NCI-H1105 (cell line): ENCODE measurements around the gene LMO2.
"Not testable (repeated sequence)": the region's sequence is repeated elsewhere in the genome, so short reads cannot be mapped to it uniquely, and the experiment has no call there.

ENCODE experiments used
- DNase-seq: peaks from one replicate; lab custom pipeline; 2025; lab: John Stamatoyannopoulos, UW

LMO2 gene

DNA sequence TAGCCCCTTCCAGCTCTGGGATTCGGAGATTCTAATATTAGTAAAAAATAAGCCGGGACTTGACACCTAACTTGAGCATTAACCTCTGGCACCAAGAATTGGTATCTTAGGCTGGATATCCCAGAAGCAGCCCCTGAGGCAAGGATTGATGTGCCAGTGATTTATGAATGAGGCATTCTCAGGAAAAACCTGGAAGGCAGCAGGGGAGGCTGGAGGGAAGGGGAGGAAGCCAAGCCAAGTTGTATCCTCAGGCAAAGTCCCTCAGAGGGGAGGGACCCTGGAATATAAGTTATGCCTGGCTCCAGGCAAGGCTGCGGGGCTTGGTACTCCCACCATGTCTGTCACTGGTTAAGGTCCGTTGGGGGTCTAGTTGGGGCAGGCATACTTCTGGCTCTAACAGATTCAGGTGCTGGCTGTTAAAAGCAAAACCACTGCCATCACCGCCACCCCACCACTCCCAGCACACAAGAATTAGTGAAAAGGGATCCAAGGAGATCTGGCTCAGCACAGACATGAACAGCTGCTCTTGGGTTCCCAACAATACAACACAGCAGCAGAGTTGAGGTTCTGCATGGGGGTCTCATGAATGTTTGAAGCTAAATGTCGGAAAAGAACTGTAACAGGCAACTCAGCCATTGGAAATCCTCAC is 29.8 kb downstream of the LMO2 start:
- no peak for DNase-seq

- no peak for DNase-seq
These were observed 30.5 kb downstream of the LMO2 start for GRCh38 chr11:33861386-33861785.

- no peak for DNase-seq
These were observed 30.9 kb downstream of the LMO2 start for GRCh38 chr11:33860926-33861325.

DNA sequence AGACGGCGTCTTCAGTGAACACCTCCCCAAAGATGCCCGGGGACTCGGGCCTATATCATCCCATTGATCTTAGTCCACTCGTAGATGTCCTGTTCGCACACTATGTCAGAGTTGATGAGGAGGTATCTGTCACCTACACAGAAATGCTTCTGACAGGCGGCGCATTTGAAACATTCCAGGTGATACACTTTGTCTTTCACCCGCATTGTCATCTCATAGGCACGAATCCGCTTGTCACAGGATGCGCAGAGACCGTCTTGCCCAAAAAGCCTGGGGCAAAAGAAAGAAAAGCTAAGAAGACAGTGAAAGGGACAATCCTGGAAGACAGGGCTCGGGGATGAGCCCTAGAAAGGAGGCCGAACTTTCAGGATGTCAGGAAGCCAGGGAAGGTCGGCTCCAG is 32.6 kb downstream of the LMO2 start:
- no peak for DNase-seq

DNA sequence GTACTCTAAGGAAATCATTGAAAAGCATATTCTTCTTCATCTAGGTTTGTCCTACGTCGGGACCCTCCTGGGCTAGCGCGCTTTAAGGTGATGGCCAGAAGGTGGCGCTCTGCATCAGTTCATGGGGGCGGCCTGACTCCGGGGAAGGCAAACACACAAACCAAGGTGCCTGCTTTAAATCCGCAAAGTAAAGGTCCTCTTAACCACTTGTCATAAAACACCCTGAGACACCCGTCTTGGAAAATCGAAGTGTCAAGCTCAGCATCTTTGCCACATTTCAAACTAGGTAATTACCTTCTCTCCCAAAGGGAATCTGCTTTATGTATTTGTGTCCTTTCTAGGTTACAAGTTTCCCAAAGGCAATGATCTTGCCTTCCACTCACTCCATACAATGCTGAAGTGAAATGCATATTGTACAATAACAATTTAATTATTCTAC is 33.9 kb downstream of the LMO2 start:
- DNase-seq, result peak; percentile 77

GRCh38 chr11:33855500-33855899 is 36.4 kb downstream of the LMO2 start:
- no peak for DNase-seq

GRCh38 chr11:33848717-33849390 is 43.0 kb downstream of the LMO2 start:
- no peak for DNase-seq

DNA sequence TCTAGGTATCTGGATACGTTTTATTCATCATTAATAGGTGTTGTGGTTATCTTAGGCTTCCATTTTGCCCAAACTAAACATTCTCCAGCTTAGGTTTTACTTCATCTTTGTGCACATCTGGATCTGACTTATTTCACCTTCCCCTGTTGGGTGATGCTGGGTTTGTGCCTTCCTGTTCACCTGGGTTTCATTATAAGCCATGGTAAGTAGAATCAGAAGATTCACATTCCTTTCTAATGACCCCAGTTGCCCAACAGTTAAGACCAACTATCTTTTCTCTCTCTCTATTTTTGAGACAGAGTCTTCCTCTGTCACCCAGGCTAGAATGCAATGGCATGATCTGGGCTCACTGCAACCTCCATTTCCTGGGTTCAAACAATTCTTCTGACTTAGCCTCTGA is 44.6 kb downstream of the LMO2 start:
- no peak for DNase-seq

DNA sequence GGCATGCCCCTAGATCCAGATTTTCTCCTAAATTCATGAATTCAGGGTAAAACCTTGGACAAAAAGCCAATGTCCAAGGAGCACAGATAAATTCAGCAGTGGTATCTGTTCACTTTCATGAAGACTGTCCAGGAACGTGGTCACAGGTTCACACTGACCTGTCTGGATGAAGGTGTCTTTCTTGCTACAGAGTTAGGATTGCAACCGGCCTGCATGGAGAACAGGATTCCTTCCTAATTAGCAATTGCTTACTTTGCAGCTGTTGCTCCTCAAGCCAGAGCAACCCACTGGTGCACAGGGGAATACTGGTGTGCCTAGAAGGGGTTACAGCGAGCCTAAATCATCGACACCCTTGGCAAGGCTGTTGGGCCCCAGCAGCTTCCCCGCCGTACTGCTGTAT is 47.6 kb downstream of the LMO2 start:
- no peak for DNase-seq

- no peak for DNase-seq
These were observed 48.9 kb downstream of the LMO2 start for GRCh38 chr11:33843018-33843417.

DNA sequence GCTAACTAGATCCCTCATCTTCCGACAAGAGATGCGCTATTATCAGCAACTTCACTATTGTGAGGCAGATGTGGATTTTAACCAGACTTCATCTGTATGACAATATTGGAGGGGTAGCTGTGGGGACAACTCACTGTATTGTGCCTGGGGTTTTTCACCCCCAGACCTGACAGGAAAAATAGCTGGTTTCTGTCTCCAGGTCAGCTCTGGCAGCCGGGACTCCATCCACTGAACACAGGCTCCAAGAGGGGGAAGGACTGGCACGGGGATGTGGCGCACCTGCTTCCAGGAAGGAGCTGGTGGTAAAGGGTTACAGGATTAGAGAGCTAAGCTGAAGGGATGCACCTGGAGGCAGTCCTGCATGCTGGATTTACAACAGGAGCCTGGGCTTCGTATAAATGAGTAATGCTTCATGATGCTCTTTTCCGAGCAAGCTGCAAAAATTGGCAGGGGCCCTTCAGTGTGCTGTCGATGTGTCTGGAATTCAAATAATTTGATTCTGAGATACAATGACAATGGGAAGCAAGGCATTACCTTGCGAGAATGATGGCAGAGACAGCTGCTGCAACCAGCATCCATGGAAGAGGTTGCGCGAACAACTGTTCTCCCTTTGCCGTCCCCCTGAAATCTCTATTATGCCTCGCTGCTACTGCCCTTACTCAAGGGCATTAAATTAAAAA is 49.5 kb downstream of the LMO2 start:
- peak; percentile 39 for DNase-seq

GRCh38 chr11:33838234-33838633 is 53.6 kb downstream of the LMO2 start:
- DNase-seq, result not testable (repeated sequence)

DNA sequence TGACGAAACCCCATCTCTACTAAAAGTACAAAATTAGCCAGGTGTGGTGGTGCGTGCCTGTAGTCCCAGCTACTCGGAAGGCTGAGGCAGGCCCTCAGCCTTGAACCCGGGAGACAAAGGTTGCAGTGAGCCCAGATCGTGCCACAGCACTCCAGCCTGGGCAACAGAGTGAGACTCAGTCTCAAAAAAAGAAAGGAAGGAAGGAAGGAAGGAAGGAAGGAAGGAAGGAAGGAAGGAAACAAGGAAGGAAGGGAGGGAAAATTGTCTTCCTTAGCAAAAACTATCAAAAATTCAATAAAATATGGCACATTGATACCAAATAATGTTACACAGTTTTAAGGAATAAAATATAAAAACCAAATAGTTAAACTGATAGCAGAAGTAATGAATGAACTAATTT is 54.5 kb downstream of the LMO2 start:
- DNase-seq, result not testable (repeated sequence)

GRCh38 chr11:33835143-33835878 is 56.6 kb downstream of the LMO2 start:
- DNase-seq, result no peak

- no peak for DNase-seq
These were observed 59.2 kb downstream of the LMO2 start for GRCh38 chr11:33832676-33833075.

DNA sequence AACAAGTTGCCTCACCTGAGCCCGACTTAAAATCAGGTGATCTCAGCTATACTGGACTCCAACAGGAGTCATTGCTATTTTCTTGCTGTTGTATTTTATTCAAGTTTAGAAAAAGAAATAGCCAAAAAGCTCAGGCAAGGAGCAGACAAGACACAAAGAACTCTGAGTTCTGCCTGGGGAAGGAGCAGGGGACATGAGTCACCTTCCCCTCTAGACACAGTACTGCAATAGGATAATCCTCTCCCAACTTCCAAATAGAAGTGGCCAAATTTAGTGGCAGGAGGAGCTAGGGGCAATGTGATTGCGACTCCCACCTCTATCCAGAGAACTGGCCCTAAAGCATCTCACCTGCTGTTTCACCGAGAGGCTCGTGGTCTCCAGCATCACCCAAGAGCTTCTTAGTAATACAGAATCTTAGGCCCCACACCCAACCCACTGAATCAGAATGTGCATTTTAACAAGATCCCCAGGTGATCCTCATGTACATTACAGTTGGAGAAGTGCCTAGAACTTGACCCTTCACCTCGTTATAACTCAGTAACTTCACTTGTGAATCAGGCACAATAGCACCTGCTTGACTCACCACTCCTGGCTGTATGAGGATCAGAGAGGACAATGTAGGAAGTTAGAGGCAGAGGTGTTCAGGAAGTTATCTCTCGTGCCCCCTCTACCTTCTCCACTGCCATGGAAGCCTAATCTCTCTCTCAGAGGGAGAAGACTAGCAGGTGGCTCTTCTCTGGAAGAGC is 60.8 kb downstream of the LMO2 start:
- DNase-seq, result no peak

GRCh38 chr11:33829430-33830141 is 62.3 kb downstream of the LMO2 start:
- peak; percentile 5 for DNase-seq

DNA sequence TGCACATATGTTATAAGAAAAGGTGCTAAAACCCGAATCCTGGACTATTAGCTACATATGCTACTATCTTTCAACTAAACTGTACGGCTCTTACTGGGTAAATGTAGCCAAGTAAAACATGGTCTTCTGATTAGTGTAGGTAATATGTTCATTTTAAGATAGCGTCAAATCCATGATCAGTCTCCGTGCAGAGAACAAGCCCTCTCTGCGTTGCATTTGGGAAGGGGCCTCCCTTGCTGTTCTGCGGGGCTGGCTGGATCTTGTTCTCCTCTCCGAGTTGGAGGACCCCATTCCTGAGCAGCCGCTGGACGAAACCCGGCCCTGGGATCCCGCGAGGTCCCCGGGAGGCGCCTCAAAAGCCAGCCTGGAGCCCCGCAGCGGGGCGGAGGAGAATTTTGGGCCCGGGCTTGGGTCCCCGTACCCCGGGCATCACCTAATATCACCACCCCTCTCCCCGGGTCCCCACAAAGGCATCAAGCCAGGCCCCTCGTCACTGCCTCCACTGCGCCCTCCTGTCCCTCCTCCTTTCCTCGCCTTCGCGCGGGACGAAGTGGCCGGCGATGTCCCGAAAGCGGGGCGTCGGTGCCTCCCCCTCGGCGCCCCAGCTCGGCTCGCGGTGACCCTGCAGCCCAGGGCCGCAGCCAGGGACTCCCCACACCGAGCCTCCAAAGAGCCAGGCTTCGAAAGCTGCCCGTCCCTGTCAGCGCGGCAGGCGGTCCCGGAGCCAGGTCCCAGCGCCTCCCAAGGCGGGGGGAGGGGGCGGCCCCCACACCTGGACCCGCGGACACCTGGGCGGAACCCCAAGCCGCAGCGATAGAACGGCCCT is 63.1 kb downstream of the LMO2 start:
- no peak for DNase-seq

DNA sequence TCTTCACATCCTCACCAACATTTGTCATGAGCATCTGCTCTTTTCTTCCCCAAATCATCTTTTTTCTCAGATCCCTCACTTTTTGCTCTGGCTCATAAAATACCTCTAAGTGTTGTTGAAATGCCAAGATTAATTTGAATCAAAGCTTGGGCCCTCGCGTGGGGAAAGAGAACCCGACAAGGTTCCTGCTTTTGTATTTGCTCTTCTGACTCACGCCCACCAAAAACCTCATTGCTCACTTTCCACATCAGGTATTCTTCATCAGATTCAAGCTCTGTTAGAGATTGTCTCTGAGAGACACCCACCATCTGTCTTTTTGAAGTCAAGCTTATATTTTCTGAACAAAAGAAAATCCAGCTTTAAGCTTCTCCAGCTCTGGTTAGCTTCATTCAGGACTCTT is 64.7 kb downstream of the LMO2 start:
- no peak for DNase-seq

DNA sequence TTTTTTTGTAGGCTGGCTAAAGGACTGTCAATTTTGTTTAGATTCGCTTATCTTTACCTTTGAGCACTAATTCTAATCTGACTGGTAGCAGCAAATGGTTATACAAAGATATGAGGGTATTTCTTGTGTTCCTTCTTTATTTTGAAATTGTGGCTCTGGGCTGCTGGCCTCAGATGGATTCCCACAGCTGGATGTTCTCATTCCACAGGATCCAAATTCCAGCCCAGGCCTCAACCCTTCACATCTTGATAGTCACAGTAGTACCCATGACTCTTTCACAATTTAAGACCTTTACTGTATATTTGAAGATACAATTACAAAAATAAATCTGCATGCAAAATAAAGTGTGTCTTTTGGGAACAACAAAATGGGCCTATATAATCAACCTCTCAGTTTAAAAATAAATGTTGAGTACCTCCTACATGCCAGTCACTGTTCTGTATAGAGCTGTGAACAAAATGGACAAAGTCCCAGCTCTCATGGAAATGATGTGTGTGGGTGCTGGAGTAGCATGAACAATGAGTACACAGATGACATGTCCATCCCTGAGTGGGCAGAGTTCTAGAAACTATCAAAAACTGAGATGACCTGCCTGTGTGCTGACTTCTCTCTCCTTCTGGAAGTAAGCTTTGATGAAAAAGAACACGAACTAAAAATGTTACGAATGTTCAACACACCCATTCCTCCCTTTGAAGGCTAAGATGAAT is 65.9 kb downstream of the LMO2 start:
- no peak for DNase-seq
